Measurements from ENCODE around the gene AAK1. TPM values are rescaled to one million over a fixed set of nuclear protein-coding genes. Genes with fewer than 3 reads are reported as not detected.

Gene AAK1
- total RNA-seq, 1 experiment from 2014 or later, result 6.8 TPM

GRCh38 chr2:69547984-69548715 lies 95.4 kb downstream of the AAK1 start:
- Histone ChIP-seq H2AFZ (ENCODE audit: low read length) (no peak overlapping the region), H3K79me2 (ENCODE audit: low read length) (no peaks in the 10 kb centered on the region), H3K36me3 (ENCODE audit: insufficient read depth, low read length) (no peaks in the 10 kb centered on the region), H3K27me3 (ENCODE audit: low read length) (no peaks in the 10 kb centered on the region), H4K20me1 (ENCODE audit: insufficient read depth, low read depth, low read length) (no peaks in the 10 kb centered on the region; the same call in 1 of the 2 replicates), H3K4me2 (ENCODE audit: low read depth, low read length, poor library complexity, severe bottlenecking) (no peak overlapping the region), H3K9ac (ENCODE audit: low read length) (no peak overlapping the region), H3K27ac (ENCODE audit: low read length) (no peak overlapping the region), H3K4me3 (ENCODE audit: low read length) (no peak overlapping the region), H3K9me3 (ENCODE audit: low read length) (no peaks in the 10 kb centered on the region), H3K9me2 (replicated peaks; ENCODE audit: insufficient read depth, low read length) (no peaks in the 10 kb centered on the region), H3K4me1 (ENCODE audit: low read length) (no peaks in the 10 kb centered on the region)
- no peak for DNase-seq

GRCh38 chr2:69546646-69547045 lies 96.9 kb downstream of the AAK1 start:
- Histone ChIP-seq H3K27ac (ENCODE audit: low read length) (no peak overlapping the region), H3K9me3 (ENCODE audit: low read length) (no peaks in the 10 kb centered on the region), H3K4me2 (ENCODE audit: low read depth, low read length, poor library complexity, severe bottlenecking) (no peak overlapping the region), H2AFZ (ENCODE audit: low read length) (no peak overlapping the region), H4K20me1 (ENCODE audit: insufficient read depth, low read depth, low read length) (no peaks in the 10 kb centered on the region; the same call in 1 of the 2 replicates), H3K9me2 (replicated peaks; ENCODE audit: insufficient read depth, low read length) (no peaks in the 10 kb centered on the region), H3K36me3 (ENCODE audit: insufficient read depth, low read length) (no peaks in the 10 kb centered on the region), H3K9ac (ENCODE audit: low read length) (no peak overlapping the region), H3K27me3 (ENCODE audit: low read length) (no peaks in the 10 kb centered on the region), H3K4me1 (ENCODE audit: low read length) (no peaks in the 10 kb centered on the region), H3K79me2 (ENCODE audit: low read length) (no peaks in the 10 kb centered on the region), H3K4me3 (ENCODE audit: low read length) (no peak overlapping the region)
- DNase-seq, result no peak

GRCh38 chr2:69545477-69545932 lies 98.0 kb downstream of the AAK1 start:
- Histone ChIP-seq H3K9ac (ENCODE audit: low read length) (no peak overlapping the region), H3K9me2 (replicated peaks; ENCODE audit: insufficient read depth, low read length) (no peaks in the 10 kb centered on the region), H3K4me1 (ENCODE audit: low read length) (no peaks in the 10 kb centered on the region), H4K20me1 (ENCODE audit: insufficient read depth, low read depth, low read length) (no peaks in the 10 kb centered on the region; the same call in 1 of the 2 replicates), H3K4me3 (ENCODE audit: low read length) (no peak overlapping the region), H3K79me2 (ENCODE audit: low read length) (no peaks in the 10 kb centered on the region), H3K27me3 (ENCODE audit: low read length) (no peaks in the 10 kb centered on the region), H3K4me2 (ENCODE audit: low read depth, low read length, poor library complexity, severe bottlenecking) (no peak overlapping the region), H3K36me3 (ENCODE audit: insufficient read depth, low read length) (no peaks in the 10 kb centered on the region), H3K27ac (ENCODE audit: low read length) (no peak overlapping the region), H2AFZ (ENCODE audit: low read length) (no peak overlapping the region), H3K9me3 (ENCODE audit: low read length) (no peaks in the 10 kb centered on the region)
- no peak for DNase-seq

- H3K9me3 ChIP-seq (ENCODE audit: low read length), result no peaks in the 10 kb centered on the region
- H2AFZ ChIP-seq (ENCODE audit: low read length), result no peak overlapping the region
- H3K36me3 ChIP-seq (ENCODE audit: insufficient read depth, low read length), result no peaks in the 10 kb centered on the region
- H3K4me3 ChIP-seq (ENCODE audit: low read length), result no peak overlapping the region
- no peak for DNase-seq
- H4K20me1 ChIP-seq (ENCODE audit: insufficient read depth, low read depth, low read length), result no peaks in the 10 kb centered on the region; the same call in 1 of the 2 replicates
- no peaks in the 10 kb centered on the region for H3K79me2 ChIP-seq (ENCODE audit: low read length)
- H3K4me2 ChIP-seq (ENCODE audit: low read depth, low read length, poor library complexity, severe bottlenecking), result no peak overlapping the region
- H3K9ac ChIP-seq (ENCODE audit: low read length), result no peak overlapping the region
- no peaks in the 10 kb centered on the region for H3K9me2 ChIP-seq (replicated peaks; ENCODE audit: insufficient read depth, low read length)
- H3K27me3 ChIP-seq (ENCODE audit: low read length), result no peaks in the 10 kb centered on the region
- no peaks in the 10 kb centered on the region for H3K4me1 ChIP-seq (ENCODE audit: low read length)
- no peak overlapping the region for H3K27ac ChIP-seq (ENCODE audit: low read length)
Observed at GRCh38 chr2:69544951-69545350, 98.6 kb downstream of the AAK1 start.

- no peak for DNase-seq
- H3K27me3 ChIP-seq (ENCODE audit: low read length), result no peaks in the 10 kb centered on the region
- H3K79me2 ChIP-seq (ENCODE audit: low read length), result no peaks in the 10 kb centered on the region
- no peaks in the 10 kb centered on the region for H3K9me3 ChIP-seq (ENCODE audit: low read length)
- H3K27ac ChIP-seq (ENCODE audit: low read length), result no peak overlapping the region
- H3K4me1 ChIP-seq (ENCODE audit: low read length), result peaks cover 6% of the 10 kb centered on the region
- H3K4me2 ChIP-seq (ENCODE audit: low read depth, low read length, poor library complexity, severe bottlenecking), result no peak overlapping the region
- no peaks in the 10 kb centered on the region; the same call in 1 of the 2 replicates for H4K20me1 ChIP-seq (ENCODE audit: insufficient read depth, low read depth, low read length)
- H3K4me3 ChIP-seq (ENCODE audit: low read length), result no peak overlapping the region
- no peaks in the 10 kb centered on the region for H3K36me3 ChIP-seq (ENCODE audit: insufficient read depth, low read length)
- no peak overlapping the region for H2AFZ ChIP-seq (ENCODE audit: low read length)
- no peak overlapping the region for H3K9ac ChIP-seq (ENCODE audit: low read length)
- no peaks in the 10 kb centered on the region for H3K9me2 ChIP-seq (replicated peaks; ENCODE audit: insufficient read depth, low read length)
Observed at GRCh38 chr2:69539549-69539908, 104.0 kb downstream of the AAK1 start.

GRCh38 chr2:69538872-69539548 lies 104.5 kb downstream of the AAK1 start:
- Histone ChIP-seq H2AFZ (ENCODE audit: low read length) (no peak overlapping the region), H3K36me3 (ENCODE audit: insufficient read depth, low read length) (no peaks in the 10 kb centered on the region)
- DNase-seq, result no peak

GRCh38 chr2:69538249-69538648 lies 105.3 kb downstream of the AAK1 start:
- H2AFZ ChIP-seq (ENCODE audit: low read length), result no peak overlapping the region
- H3K4me2 ChIP-seq (ENCODE audit: low read depth, low read length, poor library complexity, severe bottlenecking), result no peak overlapping the region
- H3K4me3 ChIP-seq (ENCODE audit: low read length), result no peak overlapping the region
- H3K27ac ChIP-seq (ENCODE audit: low read length), result no peak overlapping the region
- H3K9me3 ChIP-seq (ENCODE audit: low read length), result no peaks in the 10 kb centered on the region
- no peaks in the 10 kb centered on the region for H3K79me2 ChIP-seq (ENCODE audit: low read length)
- no peaks in the 10 kb centered on the region for H3K9me2 ChIP-seq (replicated peaks; ENCODE audit: insufficient read depth, low read length)
- no peak for DNase-seq
- no peak overlapping the region for H3K9ac ChIP-seq (ENCODE audit: low read length)
- no peaks in the 10 kb centered on the region for H4K20me1 ChIP-seq (ENCODE audit: insufficient read depth, low read depth, low read length)
- H3K36me3 ChIP-seq (ENCODE audit: insufficient read depth, low read length), result no peaks in the 10 kb centered on the region
- H3K4me1 ChIP-seq (ENCODE audit: low read length), result peaks cover 6% of the 10 kb centered on the region
- no peaks in the 10 kb centered on the region for H3K27me3 ChIP-seq (ENCODE audit: low read length)

More at GRCh38 chr2:69538872-69539548, 104.5 kb downstream of the AAK1 start:
- no peaks in the 10 kb centered on the region; the same call in 1 of the 2 replicates for H4K20me1 ChIP-seq (ENCODE audit: insufficient read depth, low read depth, low read length)
- H3K4me3 ChIP-seq (ENCODE audit: low read length), result no peak overlapping the region
- H3K27me3 ChIP-seq (ENCODE audit: low read length), result no peaks in the 10 kb centered on the region
- H3K79me2 ChIP-seq (ENCODE audit: low read length), result no peaks in the 10 kb centered on the region
- H3K9ac ChIP-seq (ENCODE audit: low read length), result no peak overlapping the region
- no peaks in the 10 kb centered on the region for H3K9me3 ChIP-seq (ENCODE audit: low read length)
- no peaks in the 10 kb centered on the region for H3K9me2 ChIP-seq (replicated peaks; ENCODE audit: insufficient read depth, low read length)
- no peak overlapping the region for H3K27ac ChIP-seq (ENCODE audit: low read length)
- H3K4me2 ChIP-seq (ENCODE audit: low read depth, low read length, poor library complexity, severe bottlenecking), result no peak overlapping the region
- peaks cover 6% of the 10 kb centered on the region for H3K4me1 ChIP-seq (ENCODE audit: low read length)

GRCh38 chr2:69535817-69536241 lies 107.7 kb downstream of the AAK1 start:
- H2AFZ ChIP-seq (ENCODE audit: low read length), result no peak overlapping the region
- peaks cover 6% of the 10 kb centered on the region for H3K4me1 ChIP-seq (ENCODE audit: low read length)
- H3K9me3 ChIP-seq (ENCODE audit: low read length), result no peaks in the 10 kb centered on the region
- no peak overlapping the region for H3K27ac ChIP-seq (ENCODE audit: low read length)
- no peak overlapping the region for H3K4me2 ChIP-seq (ENCODE audit: low read depth, low read length, poor library complexity, severe bottlenecking)
- no peak overlapping the region for H3K4me3 ChIP-seq (ENCODE audit: low read length)
- no peaks in the 10 kb centered on the region for H3K79me2 ChIP-seq (ENCODE audit: low read length)
- H3K9ac ChIP-seq (ENCODE audit: low read length), result no peak overlapping the region
- H4K20me1 ChIP-seq (ENCODE audit: insufficient read depth, low read depth, low read length), result no peaks in the 10 kb centered on the region
- no peak for DNase-seq
- H3K27me3 ChIP-seq (ENCODE audit: low read length), result no peaks in the 10 kb centered on the region
- no peaks in the 10 kb centered on the region for H3K9me2 ChIP-seq (replicated peaks; ENCODE audit: insufficient read depth, low read length)
- no peaks in the 10 kb centered on the region for H3K36me3 ChIP-seq (ENCODE audit: insufficient read depth, low read length)

Data from Karpas-422 (cell line).